Peyer's patch (tissue), 4 donors: Measurements from ENCODE around the gene TRIM17. TPM values are rescaled to one million over a fixed set of nuclear protein-coding genes. Genes with fewer than 3 reads are reported as not detected.

ENCODE experiments used
- DNase-seq, 3 donors: peaks; one replicate each; pipeline ENCODE4 v3.0.0-alpha.2; 2017 to 2019
- H3K27ac ChIP-seq, 4 donors: fragments of 200-600 bp; sonication (generic); one replicate each; pipeline ENCODE4 v1.5.1; 2016 to 2019
- H3K27me3 ChIP-seq, 2 donors: fragments of 200-600 bp; sonication (generic); one replicate each; pipeline ENCODE4 v1.5.1; 2019
- H3K36me3 ChIP-seq, 3 donors: fragments of 200-600 bp; sonication (generic); one replicate each; pipeline ENCODE4 v1.5.1; 2016 to 2019
- H3K4me1 ChIP-seq, 4 donors: fragments of 200-600 bp; sonication (generic); one replicate each; pipeline ENCODE4 v1.5.1; 2016 to 2019
- H3K4me3 ChIP-seq, 4 donors: fragments of 200-600 bp; sonication (generic); 1 replicate in 3 of 4; 2 replicates in 1 of 4; pipeline ENCODE4 v1.5.1; 2016 to 2019; ENCODE audit warnings: mild to moderate bottlenecking in 1 of 4
- H3K9me3 ChIP-seq, 4 donors: fragments of 200-600 bp; sonication (generic); one replicate each; pipeline ENCODE4 v1.5.1; 2016 to 2019; ENCODE audit warnings: mild to moderate bottlenecking in 1 of 4
- POLR2A ChIP-seq, 2 donors: fragments of 450-650 bp; IDR thresholded peaks; one replicate each; pipeline ENCODE4 v1.5.1; 2017; ENCODE audit warnings: antibody characterized with exemption in 2 of 2, mild to moderate bottlenecking in 2 of 2, moderate library complexity in 2 of 2
- total RNA-seq, 4 donors: library from RNA; depleted of rRNA; stranded (reverse); fragments of >200 nt; gene quantifications; one replicate each; pipeline ENCODE4 v1.1.0, GENCODE V29; 2016
- TF ChIP-seq, protein P1 (sequence below), 6 experiments: fragments of 450-650 bp in 4 of 6; fragments of 200-600 bp in 2 of 6; sonication (generic) in 1 of 6; IDR thresholded peaks; one replicate each; pipeline ENCODE4 v1.5.1; 2017 to 2019; ENCODE audit warnings: antibody characterized with exemption in 6 of 6, mild to moderate bottlenecking in 3 of 6, moderate library complexity in 1 of 6

TRIM17 gene
- total RNA-seq, 4 donors from 2014 or later = 2.5 to 2.7 TPM; not detected in 2

DNA sequence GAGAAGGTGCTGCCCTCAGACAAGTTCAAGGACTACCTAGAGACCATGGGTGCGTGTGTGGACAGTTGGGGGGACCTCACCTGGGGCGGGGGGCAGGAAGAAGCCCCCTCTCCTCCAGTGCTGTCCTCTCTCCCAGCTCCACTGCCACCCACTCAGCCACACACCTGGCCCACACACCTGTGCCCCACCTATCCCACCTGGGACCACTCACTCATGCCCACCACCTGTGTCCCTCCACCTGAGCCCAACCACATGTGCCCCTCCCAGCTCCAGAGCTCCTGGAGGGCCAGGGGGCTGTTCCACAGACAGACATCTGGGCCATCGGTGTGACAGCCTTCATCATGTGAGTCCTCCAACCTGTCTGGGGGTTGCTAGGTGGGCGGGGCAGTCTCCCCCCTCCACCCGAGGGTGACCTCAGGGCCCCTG is 39.0 kb downstream of the TRIM17 start:
- DNase-seq = no peak
- Histone ChIP-seq H3K27ac (no peak overlapping the region), H3K9me3 (no peaks in the 10 kb centered on the region), H3K4me1 (peaks cover 0 to 16% (median 7%) of the 10 kb centered on the region in 4 donors), H3K36me3 (no peaks in the 10 kb centered on the region), H3K27me3 (no peaks in the 10 kb centered on the region), H3K4me3 (peak overlapping the region in 2 of 4 donors; percentile 57 to 59)
- TF ChIP-seq POLR2A (IDR thresholded peaks at IDR 0.05) = no peak
- TF ChIP-seq, protein P1, sequence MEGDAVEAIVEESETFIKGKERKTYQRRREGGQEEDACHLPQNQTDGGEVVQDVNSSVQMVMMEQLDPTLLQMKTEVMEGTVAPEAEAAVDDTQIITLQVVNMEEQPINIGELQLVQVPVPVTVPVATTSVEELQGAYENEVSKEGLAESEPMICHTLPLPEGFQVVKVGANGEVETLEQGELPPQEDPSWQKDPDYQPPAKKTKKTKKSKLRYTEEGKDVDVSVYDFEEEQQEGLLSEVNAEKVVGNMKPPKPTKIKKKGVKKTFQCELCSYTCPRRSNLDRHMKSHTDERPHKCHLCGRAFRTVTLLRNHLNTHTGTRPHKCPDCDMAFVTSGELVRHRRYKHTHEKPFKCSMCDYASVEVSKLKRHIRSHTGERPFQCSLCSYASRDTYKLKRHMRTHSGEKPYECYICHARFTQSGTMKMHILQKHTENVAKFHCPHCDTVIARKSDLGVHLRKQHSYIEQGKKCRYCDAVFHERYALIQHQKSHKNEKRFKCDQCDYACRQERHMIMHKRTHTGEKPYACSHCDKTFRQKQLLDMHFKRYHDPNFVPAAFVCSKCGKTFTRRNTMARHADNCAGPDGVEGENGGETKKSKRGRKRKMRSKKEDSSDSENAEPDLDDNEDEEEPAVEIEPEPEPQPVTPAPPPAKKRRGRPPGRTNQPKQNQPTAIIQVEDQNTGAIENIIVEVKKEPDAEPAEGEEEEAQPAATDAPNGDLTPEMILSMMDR (IDR thresholded peaks at IDR 0.05) = no peak

DNA sequence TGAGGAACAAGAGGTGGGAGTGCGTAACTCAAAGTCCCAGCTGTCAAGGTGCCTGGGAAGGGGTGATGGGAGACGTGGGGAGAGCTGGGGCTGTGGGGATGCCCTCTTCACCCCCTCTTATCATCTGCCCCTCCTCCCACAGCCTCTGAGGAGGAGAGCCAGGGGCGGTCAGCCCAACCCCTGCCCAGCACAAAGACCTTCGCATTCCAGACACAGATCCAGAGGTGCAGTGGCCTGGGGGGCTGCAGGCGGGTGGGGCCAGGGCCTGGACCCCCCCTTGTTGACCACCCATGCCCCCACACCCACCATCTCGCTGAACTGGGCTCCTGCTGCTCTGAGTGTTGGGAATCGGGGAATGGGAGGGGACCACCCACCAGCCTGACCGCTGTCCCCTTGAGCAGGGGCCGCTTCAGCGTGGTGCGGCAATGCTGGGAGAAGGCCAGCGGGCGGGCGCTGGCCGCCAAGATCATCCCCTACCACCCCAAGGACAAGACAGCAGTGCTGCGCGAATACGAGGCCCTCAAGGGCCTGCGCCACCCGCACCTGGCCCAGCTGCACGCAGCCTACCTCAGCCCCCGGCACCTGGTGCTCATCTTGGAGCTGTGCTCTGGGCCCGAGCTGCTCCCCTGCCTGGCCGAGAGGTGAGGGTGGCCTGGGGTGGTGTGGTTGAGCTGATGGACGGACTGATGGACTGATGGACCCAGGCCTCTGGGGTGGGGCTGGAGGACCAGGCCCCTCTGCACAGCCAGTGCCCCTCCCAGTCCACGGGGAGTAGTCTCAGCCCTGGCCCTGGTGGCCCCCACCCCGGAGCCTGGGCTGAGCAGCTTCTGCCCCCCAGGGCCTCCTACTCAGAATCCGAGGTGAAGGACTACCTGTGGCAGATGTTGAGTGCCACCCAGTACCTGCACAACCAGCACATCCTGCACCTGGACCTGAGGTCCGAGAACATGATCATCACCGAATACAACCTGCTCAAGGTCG is 39.7 kb downstream of the TRIM17 start:
- Histone ChIP-seq H3K9me3 (no peaks in the 10 kb centered on the region), H3K4me3 (no peak overlapping the region), H3K36me3 (no peaks in the 10 kb centered on the region), H3K27ac (no peak overlapping the region), H3K4me1 (peaks cover 0 to 22% (median 7%) of the 10 kb centered on the region in 4 donors), H3K27me3 (no peaks in the 10 kb centered on the region)
- TF ChIP-seq, protein P1 (IDR thresholded peaks at IDR 0.05) = no peak
- no peak for TF ChIP-seq POLR2A (IDR thresholded peaks at IDR 0.05)
- peak in 1 of 3 donors; percentile 39 for DNase-seq

DNA sequence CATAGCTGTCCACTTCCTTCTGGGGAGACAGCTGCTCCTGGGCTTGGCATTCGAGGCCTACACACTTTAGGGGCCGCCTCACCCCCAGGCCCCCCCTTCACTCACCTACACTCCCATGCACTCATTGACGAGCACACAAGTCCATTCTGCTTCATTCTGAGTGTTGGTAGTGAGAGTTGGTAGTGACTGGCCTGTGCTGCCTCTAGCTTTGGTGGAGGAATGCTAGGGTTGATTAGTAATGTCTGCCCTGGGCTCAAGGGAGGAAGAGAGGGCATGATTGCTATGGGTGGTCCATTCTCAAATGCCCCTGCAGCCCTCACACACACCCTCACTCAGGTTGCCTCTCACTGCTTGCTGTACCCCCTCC is 40.4 kb downstream of the TRIM17 start:
- Histone ChIP-seq H3K4me1 (peaks cover 0 to 22% (median 7%) of the 10 kb centered on the region in 4 donors), H3K4me3 (no peak overlapping the region), H3K27me3 (no peaks in the 10 kb centered on the region), H3K27ac (peak overlapping the region in 1 of 4 donors; percentile 31), H3K36me3 (no peaks in the 10 kb centered on the region), H3K9me3 (no peaks in the 10 kb centered on the region)
- no peak for DNase-seq
- TF ChIP-seq, protein P1 (IDR thresholded peaks at IDR 0.05) = no peak
- TF ChIP-seq POLR2A (IDR thresholded peaks at IDR 0.05) = no peak

DNA sequence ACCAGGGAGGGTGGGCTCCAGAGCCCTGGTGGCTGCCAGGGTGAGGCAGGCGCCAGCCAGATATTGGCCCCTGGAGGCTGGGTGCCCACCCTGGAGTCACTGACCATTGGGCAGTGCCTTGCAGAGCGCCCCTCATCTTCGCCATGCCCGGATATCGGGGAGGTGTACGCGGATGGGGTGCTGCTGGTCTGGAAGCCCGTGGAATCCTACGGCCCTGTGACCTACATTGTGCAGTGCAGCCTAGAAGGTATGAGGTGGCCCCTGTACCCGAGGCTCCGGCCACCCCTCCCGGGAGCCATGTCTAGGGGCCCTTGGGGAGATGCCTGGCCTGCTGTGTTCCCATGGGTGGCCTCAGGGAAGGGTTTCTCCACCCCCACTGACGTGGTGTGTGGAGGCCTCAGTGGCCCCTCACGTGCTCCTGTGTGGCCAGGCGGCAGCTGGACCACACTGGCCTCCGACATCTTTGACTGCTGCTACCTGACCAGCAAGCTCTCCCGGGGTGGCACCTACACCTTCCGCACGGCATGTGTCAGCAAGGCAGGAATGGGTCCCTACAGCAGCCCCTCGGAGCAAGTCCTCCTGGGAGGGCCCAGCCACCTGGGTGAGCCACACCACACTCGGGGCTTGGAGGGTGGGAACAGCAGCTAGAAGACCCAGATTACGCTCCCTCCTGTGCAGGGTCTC is 40.9 kb downstream of the TRIM17 start:
- H3K36me3 ChIP-seq = no peaks in the 10 kb centered on the region
- no peak overlapping the region for H3K4me3 ChIP-seq
- H3K27ac ChIP-seq = peak overlapping the region in 2 of 4 donors; percentile 17 to 31
- no peaks in the 10 kb centered on the region for H3K9me3 ChIP-seq
- DNase-seq = peak in 1 of 3 donors; percentile 47
- H3K4me1 ChIP-seq = peaks cover 0 to 22% (median 7%) of the 10 kb centered on the region in 4 donors
- H3K27me3 ChIP-seq = no peaks in the 10 kb centered on the region
- no peak for TF ChIP-seq POLR2A (IDR thresholded peaks at IDR 0.05)
- TF ChIP-seq, protein P1 (IDR thresholded peaks at IDR 0.05) = no peak

DNA sequence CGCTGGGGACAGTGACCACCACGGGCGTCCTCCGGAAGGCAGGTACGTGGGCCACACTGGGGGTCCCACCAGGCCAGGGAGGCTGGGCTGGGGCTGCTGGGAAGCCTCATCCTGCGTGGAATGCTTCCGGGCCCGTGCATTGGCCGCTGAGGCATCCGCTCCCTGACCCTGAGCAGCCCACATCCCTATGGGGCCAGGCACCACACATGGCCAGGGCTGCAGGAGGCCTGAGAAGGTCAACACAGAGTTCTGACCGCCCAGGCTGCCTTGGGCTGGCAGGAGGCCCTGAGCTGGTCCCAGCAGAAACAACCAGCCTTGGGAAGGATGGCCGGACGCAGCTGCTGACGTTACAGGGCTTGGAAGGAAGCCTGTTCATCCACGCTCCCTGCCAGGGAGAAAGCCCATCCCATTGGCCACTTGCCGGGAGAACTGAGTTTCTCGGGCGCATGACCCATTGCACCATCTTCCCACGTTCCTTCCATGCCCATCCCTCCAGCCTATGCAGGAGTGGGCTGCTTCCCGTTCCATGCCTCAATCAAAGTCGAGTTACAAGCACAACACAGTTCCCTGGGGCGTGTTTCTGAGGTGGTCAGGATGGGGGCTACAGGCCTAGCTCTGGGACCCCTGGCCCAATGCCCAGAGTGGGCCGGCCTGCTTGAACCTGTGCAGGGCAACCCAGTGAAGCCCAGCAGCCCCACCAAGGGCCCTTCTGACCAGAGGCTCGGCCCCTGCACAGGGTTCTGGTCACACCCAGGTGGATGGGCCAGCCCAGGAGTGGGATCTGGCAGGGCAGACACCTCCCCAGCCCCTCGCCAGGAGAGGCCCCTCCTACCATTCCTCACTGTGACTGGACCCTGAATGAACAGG is 41.7 kb downstream of the TRIM17 start:
- no peak overlapping the region for H3K4me3 ChIP-seq

More for the DNA sequence above, 41.7 kb downstream of the TRIM17 start:
- Histone ChIP-seq H3K4me1 (peaks cover 0 to 22% (median 7%) of the 10 kb centered on the region in 4 donors), H3K27me3 (no peaks in the 10 kb centered on the region), H3K27ac (peak overlapping the region; percentile 1 to 31 (median 21)), H3K36me3 (no peaks in the 10 kb centered on the region), H3K9me3 (no peaks in the 10 kb centered on the region)
- DNase-seq = peak; percentile 26 to 77 (median 57)
- TF ChIP-seq, protein P1 (IDR thresholded peaks at IDR 0.05) = no peak
- TF ChIP-seq POLR2A (IDR thresholded peaks at IDR 0.05) = no peak
